GM19238 (cell line): ENCODE data around the gene C10orf53.

ENCODE experiments used
- DNase-seq: peaks from one replicate; pipeline ENCODE4 v3.0.0; 2011; ENCODE audit warnings: low spot score; ENCODE audit not compliant: insufficient read length

Gene C10orf53

GRCh38 chr10:49679480-49679893 lies at the start of gene C10orf53:
C10orf53 (plus strand) TSS chr10:49679651; CDS start chr10:49679698, 47 bp downstream.
- peak; percentile 14 for DNase-seq

GRCh38 chr10:49631975-49632374 lies 47.5 kb upstream of the C10orf53 start:
- no peak for DNase-seq

- no peak for DNase-seq
These were observed 46.8 kb upstream of the C10orf53 start for GRCh38 chr10:49632406-49633317.

- DNase-seq = no peak
These were observed 46.0 kb upstream of the C10orf53 start for GRCh38 chr10:49633327-49634068.

- no peak for DNase-seq
These were observed 45.3 kb upstream of the C10orf53 start for GRCh38 chr10:49634069-49634660.

GRCh38 chr10:49642311-49642710 lies 37.1 kb upstream of the C10orf53 start:
- no peak for DNase-seq

- DNase-seq = no peak
These were observed 36.0 kb upstream of the C10orf53 start for GRCh38 chr10:49643241-49644034.

GRCh38 chr10:49644035-49644646 lies 35.3 kb upstream of the C10orf53 start:
- DNase-seq = no peak

- DNase-seq = no peak
These were observed 34.0 kb upstream of the C10orf53 start for GRCh38 chr10:49645417-49645816.

- no peak for DNase-seq
These were observed 33.3 kb upstream of the C10orf53 start for GRCh38 chr10:49645871-49646870.

- no peak for DNase-seq
These were observed 31.9 kb upstream of the C10orf53 start for GRCh38 chr10:49647554-49647953.

- no peak for DNase-seq
These were observed 31.3 kb upstream of the C10orf53 start for GRCh38 chr10:49647985-49648795.

- peak; percentile 14 for DNase-seq
These were observed 30.2 kb upstream of the C10orf53 start for GRCh38 chr10:49649294-49649693.

- no peak for DNase-seq
These were observed 29.3 kb upstream of the C10orf53 start for GRCh38 chr10:49649936-49650723.

GRCh38 chr10:49650724-49651034 lies 28.8 kb upstream of the C10orf53 start:
- DNase-seq = no peak

GRCh38 chr10:49651039-49651835 lies 28.2 kb upstream of the C10orf53 start:
- DNase-seq = no peak

- no peak for DNase-seq
These were observed 27.5 kb upstream of the C10orf53 start for GRCh38 chr10:49651917-49652316.
